Hepatocyte (in vitro differentiated cells): ENCODE data around the gene ALK.

ENCODE experiments used
- CTCF ChIP-seq: fragments of 200-600 bp; sonication (generic); IDR thresholded peaks from 2 replicates; pipeline ENCODE4 v1.5.1; 2016; ENCODE audit warnings: antibody characterized with exemption, mild to moderate bottlenecking; ENCODE audit not compliant: poor library complexity
- EZH2 ChIP-seq: fragments of 200-600 bp; sonication (generic); IDR thresholded peaks from 2 replicates; pipeline ENCODE4 v1.6.1; 2016; ENCODE audit warnings: antibody characterized with exemption, mild to moderate bottlenecking, borderline replicate concordance
- EZH2phosphoT487 ChIP-seq: fragments of 200-600 bp; sonication (generic); IDR thresholded peaks from one replicate; pipeline ENCODE4 v1.6.1; 2018; ENCODE audit warnings: antibody characterized with exemption, mild to moderate bottlenecking, low read depth, moderate library complexity; ENCODE audit not compliant: unreplicated experiment, severe bottlenecking

DNA sequence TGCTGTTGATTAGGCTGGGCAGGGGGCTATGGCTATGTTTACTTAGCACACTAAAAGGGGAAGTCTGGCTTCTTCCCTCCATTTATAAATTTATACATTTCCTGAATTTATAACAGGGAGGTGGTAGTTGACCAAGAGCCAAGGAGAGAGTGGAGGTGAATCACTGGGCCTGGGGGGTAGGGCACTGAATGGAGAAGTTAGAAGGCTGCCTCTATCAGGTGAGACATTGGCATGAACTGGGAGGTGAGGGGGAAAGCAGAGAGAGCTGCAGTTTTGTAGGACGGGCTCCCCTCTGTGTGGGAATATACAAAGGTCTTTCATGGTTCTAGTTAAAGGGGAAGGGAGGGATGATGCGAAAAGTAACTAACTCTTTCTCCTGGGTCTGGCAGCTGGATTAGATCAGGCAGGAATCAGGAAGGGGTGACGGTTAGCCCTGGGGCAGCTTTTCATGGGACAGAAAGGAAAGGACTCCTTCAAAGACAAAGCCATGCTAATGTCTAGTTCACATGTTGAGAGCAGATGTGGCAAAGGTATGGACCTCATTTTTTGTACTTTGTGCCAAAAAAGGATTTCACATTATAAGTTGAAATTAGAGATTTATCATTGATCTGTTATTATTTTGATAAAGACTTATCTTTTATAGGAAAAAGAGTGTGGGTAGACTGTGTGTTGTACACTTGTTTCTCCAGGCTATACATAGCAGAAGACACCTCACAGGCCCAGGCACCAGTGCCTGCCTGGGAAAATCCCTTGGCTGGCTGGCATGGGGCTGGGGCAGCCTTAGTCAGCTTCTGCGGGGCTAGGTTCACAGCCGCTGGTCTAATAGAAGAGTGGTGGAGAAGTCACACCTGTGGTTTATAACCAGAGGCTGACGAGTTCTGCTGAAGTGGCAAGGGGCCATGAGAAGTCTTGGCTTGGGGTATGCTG is 647.4 kb downstream of the ALK start:
- no peak for TF ChIP-seq CTCF
- TF ChIP-seq EZH2, result no peak
- TF ChIP-seq EZH2phosphoT487, result no peak
